Measurements from ENCODE around the gene PPARG. TPM values are rescaled to one million over a fixed set of nuclear protein-coding genes. Genes with fewer than 3 reads are reported as not detected.

Gene PPARG
- total and polyA plus RNA-seq, 2 experiments from 2014 or later = 25.1 to 37.9 TPM

DNA sequence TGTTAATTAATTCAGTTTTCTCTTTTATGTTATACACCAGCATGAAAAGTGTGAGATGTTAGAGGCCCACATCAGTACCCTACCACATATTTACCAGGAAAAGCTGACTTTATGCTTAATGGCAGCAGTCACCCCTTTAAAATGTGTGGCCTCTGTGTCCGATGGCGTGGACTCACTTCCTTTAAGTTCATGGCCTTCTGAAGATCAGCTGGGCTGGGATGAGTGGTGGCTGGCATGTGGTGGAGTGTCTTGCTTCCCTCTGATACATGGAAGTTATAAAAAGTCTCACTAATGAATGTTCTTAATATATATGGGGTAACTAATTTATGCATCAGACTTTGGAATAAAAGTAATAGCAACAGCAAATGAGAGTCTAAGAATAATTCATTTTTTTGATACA is 32.1 kb downstream of the PPARG start:
- H3K27me3 ChIP-seq = no peaks in the 10 kb centered on the region
- 93% methylated on average over 2 of the region's 2 CpGs for WGBS (ENCODE audit: low lambda C conversion rate, missing lambda C conversion rate)
- H3K4me2 ChIP-seq = no peak overlapping the region
- H2AFZ ChIP-seq = no peak overlapping the region
- no peaks in the 10 kb centered on the region for H3K36me3 ChIP-seq (replicated peaks; ENCODE audit: insufficient read depth, low read depth)
- H4K20me1 ChIP-seq (ENCODE audit: insufficient read depth, poor library complexity, severe bottlenecking) = no peaks in the 10 kb centered on the region
- H3K4me3 ChIP-seq = no peak overlapping the region
- no peaks in the 10 kb centered on the region for H3K4me1 ChIP-seq (ENCODE audit: insufficient read depth)
- H3K9me2 ChIP-seq (replicated peaks; ENCODE audit: insufficient read depth) = no peaks in the 10 kb centered on the region
- peaks cover 20% of the 10 kb centered on the region for H3K79me2 ChIP-seq
- TF ChIP-seq, protein P1, sequence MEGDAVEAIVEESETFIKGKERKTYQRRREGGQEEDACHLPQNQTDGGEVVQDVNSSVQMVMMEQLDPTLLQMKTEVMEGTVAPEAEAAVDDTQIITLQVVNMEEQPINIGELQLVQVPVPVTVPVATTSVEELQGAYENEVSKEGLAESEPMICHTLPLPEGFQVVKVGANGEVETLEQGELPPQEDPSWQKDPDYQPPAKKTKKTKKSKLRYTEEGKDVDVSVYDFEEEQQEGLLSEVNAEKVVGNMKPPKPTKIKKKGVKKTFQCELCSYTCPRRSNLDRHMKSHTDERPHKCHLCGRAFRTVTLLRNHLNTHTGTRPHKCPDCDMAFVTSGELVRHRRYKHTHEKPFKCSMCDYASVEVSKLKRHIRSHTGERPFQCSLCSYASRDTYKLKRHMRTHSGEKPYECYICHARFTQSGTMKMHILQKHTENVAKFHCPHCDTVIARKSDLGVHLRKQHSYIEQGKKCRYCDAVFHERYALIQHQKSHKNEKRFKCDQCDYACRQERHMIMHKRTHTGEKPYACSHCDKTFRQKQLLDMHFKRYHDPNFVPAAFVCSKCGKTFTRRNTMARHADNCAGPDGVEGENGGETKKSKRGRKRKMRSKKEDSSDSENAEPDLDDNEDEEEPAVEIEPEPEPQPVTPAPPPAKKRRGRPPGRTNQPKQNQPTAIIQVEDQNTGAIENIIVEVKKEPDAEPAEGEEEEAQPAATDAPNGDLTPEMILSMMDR (IDR thresholded peaks at IDR 0.05; ENCODE audit: poor library complexity) = no peak
- TF ChIP-seq EZH2 (IDR thresholded peaks at IDR 0.05; ENCODE audit: borderline replicate concordance) = no peak
- TF ChIP-seq EZH2phosphoT487 (IDR thresholded peaks at IDR 0.05; ENCODE audit: low read depth, severe bottlenecking, unreplicated experiment) = no peak
- H3K27ac ChIP-seq = no peak overlapping the region
- no peak for DNase-seq (ENCODE audit: low spot score)
- H3K9me3 ChIP-seq (ENCODE audit: low read depth) = no peaks in the 10 kb centered on the region

DNA sequence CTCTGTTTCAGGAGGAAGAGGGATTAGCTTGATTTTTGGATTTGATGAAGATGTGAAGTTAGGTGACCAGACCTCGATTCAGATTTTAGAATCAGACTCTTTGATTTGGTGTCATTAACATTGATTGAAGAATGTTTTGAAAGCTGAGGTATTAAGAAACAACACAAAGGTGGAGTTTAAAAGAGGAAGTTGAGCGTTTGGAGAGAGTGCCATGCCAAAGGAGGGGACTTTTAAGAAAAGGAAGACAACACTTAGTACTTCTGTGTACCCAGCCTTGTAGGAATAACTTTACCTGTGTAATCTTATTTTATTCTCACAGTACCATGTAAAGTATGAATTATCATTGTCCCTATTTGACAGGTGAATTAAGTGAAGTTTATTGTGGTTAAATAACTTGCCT is 34.4 kb downstream of the PPARG start:
- no peaks in the 10 kb centered on the region for H3K9me2 ChIP-seq (replicated peaks; ENCODE audit: insufficient read depth)
- H4K20me1 ChIP-seq (ENCODE audit: insufficient read depth, poor library complexity, severe bottlenecking) = no peaks in the 10 kb centered on the region
- no peaks in the 10 kb centered on the region for H3K27me3 ChIP-seq
- no peak overlapping the region for H3K4me3 ChIP-seq
- no peak overlapping the region for H2AFZ ChIP-seq
- no peaks in the 10 kb centered on the region for H3K9me3 ChIP-seq (ENCODE audit: low read depth)
- H3K27ac ChIP-seq = no peak overlapping the region
- 92% methylated on average over 2 of the region's 2 CpGs for whole genome bisulfite sequencing (ENCODE audit: low lambda C conversion rate, missing lambda C conversion rate)
- DNase-seq (ENCODE audit: low spot score) = no peak
- H3K4me1 ChIP-seq (ENCODE audit: insufficient read depth) = no peaks in the 10 kb centered on the region
- peaks cover 20% of the 10 kb centered on the region for H3K79me2 ChIP-seq
- H3K4me2 ChIP-seq = no peak overlapping the region
- no peaks in the 10 kb centered on the region for H3K36me3 ChIP-seq (replicated peaks; ENCODE audit: insufficient read depth, low read depth)
- TF ChIP-seq EZH2phosphoT487 (IDR thresholded peaks at IDR 0.05; ENCODE audit: low read depth, severe bottlenecking, unreplicated experiment) (no peak), EZH2 (IDR thresholded peaks at IDR 0.05; ENCODE audit: borderline replicate concordance) (no peak)
- TF ChIP-seq, protein P1 (IDR thresholded peaks at IDR 0.05; ENCODE audit: poor library complexity) = no peak

DNA sequence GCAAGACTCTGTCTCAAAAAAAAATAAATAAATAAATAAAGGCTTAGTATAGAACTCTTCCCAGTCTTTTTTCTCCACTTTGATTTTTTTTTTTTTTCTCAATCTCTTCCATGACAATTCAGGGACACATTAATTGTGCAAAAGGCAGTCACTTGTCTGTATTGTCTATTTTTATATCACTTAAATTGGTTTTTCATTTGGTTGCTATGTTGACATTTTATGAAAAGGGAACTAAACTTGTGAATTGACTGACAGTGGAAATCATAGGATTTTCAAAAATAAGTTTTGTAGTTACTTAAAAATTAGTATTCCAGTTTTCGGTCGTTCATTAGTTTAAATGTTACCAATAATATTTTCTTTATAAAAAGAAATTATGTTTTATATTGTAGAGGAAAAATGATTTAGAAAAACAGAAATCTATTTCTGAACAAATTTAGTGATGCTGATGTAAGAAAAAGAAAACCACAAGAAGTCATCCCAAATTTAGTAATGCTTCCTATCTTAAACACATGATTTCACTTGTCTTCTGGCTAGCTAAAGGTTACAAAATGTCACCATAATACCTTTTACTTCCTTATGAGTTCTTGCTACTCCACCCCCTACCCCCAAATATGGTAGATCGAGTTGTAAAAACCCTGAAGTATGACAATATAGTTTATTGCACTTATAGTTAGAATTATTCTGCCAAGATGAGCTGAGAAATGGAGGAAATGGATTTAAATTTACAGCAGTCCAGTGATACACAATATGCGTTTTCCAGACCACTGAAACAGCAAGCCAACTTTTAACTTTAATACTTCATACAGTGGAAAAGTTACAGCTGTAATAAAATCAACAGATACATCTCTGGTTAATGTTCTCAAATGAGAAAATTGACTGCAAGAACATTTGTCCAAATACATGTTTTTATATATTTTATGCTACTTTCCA is 37.0 kb downstream of the PPARG start:
- Histone ChIP-seq H4K20me1 (ENCODE audit: insufficient read depth, poor library complexity, severe bottlenecking) (no peaks in the 10 kb centered on the region), H2AFZ (no peak overlapping the region), H3K4me3 (no peak overlapping the region), H3K4me1 (ENCODE audit: insufficient read depth) (no peaks in the 10 kb centered on the region), H3K79me2 (peaks cover 16% of the 10 kb centered on the region), H3K9me2 (replicated peaks; ENCODE audit: insufficient read depth) (no peaks in the 10 kb centered on the region), H3K4me2 (no peak overlapping the region), H3K9me3 (ENCODE audit: low read depth) (no peaks in the 10 kb centered on the region), H3K27me3 (no peaks in the 10 kb centered on the region), H3K36me3 (replicated peaks; ENCODE audit: insufficient read depth, low read depth) (no peaks in the 10 kb centered on the region), H3K27ac (no peak overlapping the region)
- no peak for DNase-seq (ENCODE audit: low spot score)
- WGBS (ENCODE audit: low lambda C conversion rate, missing lambda C conversion rate) = 86% methylated on average over 4 of the region's 4 CpGs
- TF ChIP-seq EZH2phosphoT487 (IDR thresholded peaks at IDR 0.05; ENCODE audit: low read depth, severe bottlenecking, unreplicated experiment) (no peak), EZH2 (IDR thresholded peaks at IDR 0.05; ENCODE audit: borderline replicate concordance) (no peak)
- TF ChIP-seq, protein P1 (IDR thresholded peaks at IDR 0.05; ENCODE audit: poor library complexity) = no peak

Measured in hepatocyte (in vitro differentiated cells).